ENCODE results near the gene MEIS2.

The MEIS2 gene

GRCh38 chr15:37100109-37100965, at the start of gene MEIS2:
Gene MEIS2, minus strand, starts transcription at chr15:37100549. Its CDS starts 1,083 bp downstream, at chr15:37099466.
- DNase-seq = peak; percentile 78

- no peak for DNase-seq
Measured at GRCh38 chr15:37149146-37149545, 48.8 kb upstream of the MEIS2 start.

DNA sequence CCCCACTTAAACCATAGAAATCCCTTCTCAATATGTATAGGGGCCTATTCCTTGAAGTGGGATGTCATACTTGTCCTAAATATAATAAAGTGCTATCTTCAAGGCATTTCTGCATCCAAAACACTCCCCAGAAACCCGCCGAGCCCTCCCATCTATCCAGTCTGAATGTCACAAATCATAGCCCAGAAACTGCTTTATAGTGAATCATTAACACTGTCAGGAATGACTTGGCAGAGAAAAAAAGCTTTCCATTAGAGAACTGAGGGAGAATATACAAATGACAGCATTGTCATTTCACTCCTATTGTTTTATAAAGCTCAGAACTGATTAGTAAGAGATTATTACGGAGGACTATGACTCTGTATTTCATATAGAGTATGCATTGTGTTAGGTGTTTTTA, 48.4 kb upstream of the MEIS2 start:
- no peak for DNase-seq

DNA sequence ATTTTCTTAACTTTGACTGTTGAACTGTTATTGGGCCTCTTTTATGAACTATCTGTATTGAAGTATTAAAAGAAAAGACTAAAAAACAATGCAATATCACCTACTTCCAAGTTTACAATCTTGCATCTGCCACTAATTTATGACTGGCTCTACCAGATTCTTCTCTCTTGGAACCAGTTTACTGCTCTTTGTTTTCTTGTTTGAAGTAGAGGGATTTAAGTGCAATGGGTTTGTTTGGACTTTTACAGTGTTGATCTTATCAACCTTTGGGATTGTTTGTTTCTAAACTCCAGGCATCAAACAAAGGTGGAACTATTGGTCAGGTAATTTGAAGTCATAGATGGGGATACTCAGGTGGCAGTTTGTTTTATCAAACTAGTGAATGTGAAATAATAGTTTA, 43.0 kb upstream of the MEIS2 start:
- DNase-seq = no peak

DNA sequence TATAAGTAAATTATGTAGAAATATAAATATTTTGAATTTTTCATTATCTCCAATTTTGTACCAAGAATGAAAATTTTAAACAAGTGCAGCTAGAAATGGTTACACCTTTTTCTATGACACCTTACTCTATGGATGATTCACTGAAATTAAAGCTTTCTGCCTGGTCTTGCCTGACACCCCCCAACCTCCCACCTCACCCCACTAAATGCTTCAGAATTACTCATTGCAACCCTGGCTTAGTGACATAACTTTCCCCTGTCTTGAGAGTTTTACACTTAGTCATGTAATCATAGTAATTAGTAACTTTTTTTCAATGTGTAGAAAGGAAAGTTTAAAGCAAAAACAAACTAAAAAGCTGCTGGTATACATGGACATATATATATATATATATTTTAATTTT, 42.0 kb upstream of the MEIS2 start:
- no peak for DNase-seq

- DNase-seq = no peak
Measured at GRCh38 chr15:37140531-37141058, 40.2 kb upstream of the MEIS2 start.

- DNase-seq = no peak
Measured at GRCh38 chr15:37138591-37139215, 38.4 kb upstream of the MEIS2 start.

DNA sequence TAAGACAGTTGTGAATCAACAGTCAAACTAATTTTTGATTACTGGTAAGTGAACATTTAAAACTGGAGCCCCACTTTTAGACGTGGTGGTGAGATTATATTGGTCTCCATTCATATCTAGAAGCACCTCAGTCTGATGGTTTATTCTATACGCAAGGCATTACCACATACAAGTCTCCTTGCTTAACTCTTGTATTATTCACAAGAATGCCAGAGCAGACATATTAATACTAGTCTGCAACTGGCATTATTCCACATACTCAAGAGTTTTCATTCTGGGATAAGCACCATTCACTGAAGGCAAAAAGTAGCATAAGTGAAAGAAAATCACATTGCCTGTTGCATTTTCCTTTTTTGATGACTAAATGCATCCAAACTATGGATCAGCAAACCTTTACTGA, 36.9 kb upstream of the MEIS2 start:
- no peak for DNase-seq

DNA sequence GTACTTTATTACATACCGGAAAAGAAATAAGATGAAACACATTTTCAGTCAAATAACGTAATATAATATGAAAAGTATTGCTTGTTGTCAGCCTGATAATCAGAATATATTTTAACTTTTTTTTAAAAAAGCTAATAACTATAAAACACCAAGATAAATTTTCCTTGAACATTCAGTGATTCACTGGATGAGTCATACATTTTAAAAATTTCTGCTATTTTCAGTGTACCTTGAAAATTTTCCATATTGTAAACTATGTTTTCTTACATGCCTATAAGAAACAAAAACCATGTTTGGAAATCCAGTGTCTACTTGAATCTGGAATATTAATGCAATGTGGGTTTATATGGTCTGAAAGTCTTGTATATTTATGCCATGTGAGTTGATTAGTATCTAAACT, 36.3 kb upstream of the MEIS2 start:
- DNase-seq = no peak

GRCh38 chr15:37135225-37135624, 34.9 kb upstream of the MEIS2 start:
- DNase-seq = peak; percentile 84

DNA sequence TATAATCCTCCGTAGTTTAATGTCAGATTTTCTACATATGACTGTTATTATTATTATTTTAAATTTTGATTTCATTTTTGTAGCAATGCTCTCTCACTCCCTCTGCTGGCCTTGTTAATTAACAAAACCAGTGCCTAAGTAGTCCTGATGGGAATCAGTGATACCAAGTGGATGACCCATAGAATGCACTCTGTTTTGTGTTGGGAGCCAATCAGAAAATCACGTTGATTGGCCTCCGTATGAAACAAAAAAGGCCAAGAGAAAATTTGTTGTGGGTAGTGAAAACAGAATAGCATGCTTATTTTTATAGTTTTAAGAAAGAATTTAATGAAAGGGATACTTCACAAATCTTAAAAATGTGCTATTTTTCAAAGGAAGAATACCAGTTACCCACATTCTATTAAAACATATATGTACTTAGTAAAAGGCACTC, 34.4 kb upstream of the MEIS2 start:
- peak; percentile 8 for DNase-seq

GRCh38 chr15:37134244-37134643, 33.9 kb upstream of the MEIS2 start:
- no peak for DNase-seq

- DNase-seq = peak; percentile 7
Measured at GRCh38 chr15:37133602-37134001, 33.3 kb upstream of the MEIS2 start.

DNA sequence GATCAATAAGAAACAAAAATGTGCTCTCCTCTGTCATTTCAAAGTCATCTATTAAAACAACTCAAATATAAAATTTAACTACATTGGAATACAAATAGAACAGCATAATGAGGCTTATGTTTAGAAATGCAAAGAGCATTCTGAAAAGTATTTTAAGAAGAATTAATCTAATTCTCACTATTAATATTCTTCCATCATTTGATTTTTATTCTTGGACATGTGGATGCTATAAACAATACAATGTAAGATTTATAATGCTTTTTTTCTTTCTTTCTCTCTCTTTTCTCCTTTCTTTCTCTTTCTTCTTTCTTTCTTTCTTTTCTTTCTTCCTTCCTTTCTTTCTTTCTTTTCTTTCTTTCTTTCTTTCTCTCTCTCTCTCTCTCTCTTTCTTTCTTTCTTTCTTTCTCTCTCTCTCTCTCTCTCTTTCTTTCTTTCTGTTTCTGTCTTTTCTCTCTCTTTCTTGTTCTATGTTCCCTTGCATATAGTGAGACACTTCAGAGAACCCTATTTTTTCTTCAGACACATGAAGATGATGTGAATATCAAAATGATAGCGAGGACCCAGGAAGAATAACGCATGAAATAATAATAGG, 32.6 kb upstream of the MEIS2 start:
- no peak for DNase-seq

DNA sequence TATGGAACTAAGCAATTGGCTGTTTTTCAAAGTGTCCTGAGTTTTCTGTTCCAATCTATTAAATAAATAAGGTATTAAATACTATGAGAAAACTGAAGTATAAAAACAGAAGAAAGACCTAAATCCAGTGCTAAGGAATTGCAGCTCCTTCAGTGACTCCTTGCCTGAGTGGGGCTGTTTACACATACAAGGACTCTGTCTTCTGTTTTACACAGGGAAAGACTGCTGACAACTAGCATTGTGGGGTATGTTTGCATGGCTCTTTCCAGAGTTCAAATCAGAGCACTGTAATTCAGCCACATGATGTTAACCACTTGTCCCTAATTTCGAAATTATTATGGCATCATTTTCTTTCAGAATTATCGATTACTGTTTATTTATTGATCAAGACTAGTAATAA, 31.3 kb upstream of the MEIS2 start:
- DNase-seq = no peak

DNA sequence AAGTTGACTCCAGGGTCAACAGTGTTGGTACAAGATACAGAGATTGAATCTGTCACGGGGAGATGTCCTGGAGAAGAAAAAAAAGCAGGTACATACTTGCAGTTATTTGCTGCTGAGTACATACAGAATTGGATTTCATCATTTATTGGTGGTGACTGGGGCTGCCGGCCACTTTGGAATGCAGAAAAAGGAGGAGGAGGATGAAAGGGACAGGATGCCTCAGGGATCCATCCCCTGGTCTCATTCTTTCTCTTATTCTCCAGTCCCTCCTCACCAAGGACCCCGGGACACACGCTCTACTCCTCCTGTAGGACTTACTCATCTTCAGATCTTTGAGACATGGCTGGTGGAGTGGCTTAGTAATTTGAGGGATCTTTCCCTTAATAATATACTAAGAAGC, 30.0 kb upstream of the MEIS2 start:
- DNase-seq = no peak

GRCh38 chr15:37125143-37125542, 24.8 kb upstream of the MEIS2 start:
- no peak for DNase-seq

DNA sequence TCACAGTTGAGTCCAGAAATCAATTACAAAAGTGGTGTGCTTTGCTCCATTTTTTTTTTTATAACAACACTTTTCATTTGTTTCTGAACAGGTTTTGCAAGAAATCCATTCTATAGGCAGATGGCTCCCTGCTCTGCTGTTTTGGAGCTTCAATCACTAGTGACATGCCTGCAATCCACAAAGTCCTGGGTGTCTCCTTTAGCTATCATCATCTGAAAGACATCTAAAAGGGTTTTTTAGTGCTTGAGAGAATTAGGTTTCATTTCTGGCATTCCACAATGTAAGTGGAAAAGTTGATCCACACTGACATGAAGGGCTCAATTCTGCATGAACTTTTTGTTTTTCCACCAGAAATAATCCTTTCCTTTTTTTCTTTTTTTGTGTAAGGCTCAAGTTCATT, 24.0 kb upstream of the MEIS2 start:
- no peak for DNase-seq

GRCh38 chr15:37122703-37123102, 22.4 kb upstream of the MEIS2 start:
- no peak for DNase-seq

DNA sequence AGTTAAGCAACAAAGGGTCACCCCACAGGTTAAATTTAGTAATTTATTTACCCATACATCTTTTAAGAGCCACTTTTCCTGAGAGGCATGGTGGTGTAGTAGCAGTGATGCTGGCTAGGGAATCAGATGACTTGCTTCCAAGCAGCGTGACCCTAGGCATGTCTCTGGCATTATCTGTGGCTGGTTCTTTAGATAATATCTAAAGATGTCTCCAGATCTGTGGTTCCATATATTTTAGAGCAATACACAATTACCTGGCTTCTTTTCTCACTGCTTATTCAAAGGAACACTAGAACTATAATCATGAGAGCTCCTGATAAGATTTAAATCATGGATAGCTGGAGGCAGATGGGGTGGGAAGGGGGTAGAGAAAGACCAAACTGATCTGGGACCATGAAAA, 21.1 kb upstream of the MEIS2 start:
- DNase-seq = no peak

DNA sequence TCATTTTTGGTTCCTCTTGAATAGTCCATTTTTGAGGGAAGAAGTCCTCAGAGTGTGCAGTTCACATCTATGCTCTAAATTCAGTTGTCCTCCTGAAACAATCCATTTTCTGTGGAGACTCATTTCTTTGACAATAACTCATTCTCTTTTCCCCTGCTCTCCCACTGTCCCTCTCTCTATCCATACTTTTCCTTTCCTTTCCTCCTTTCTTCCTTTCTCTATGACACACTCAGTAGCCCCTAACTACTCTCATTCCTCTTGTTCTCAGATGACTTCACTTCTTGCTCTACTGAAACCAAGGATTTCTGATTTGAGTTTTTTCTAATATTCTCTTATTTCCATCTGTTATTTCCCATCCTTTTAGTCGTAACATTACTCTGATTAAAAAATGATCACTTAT, 16.7 kb upstream of the MEIS2 start:
- DNase-seq = no peak

DNA sequence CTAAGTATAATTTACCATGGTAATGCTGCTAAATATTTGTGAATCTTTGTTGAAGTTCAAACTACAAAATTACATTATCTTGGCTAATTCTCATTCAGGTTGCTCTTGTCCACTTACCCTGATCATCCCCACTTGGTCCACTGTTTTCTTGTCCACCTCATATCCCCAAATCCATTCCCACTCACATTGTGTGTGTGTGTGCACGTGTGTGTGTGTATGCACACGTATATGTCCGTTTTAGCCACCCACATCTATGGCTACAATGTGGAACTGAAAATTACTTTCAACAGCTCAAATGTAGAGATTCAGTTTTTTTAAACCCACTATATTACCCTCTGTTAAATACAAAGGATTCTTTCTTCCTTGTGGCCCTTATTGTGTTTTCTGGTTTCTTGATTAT, 15.2 kb upstream of the MEIS2 start:
- no peak for DNase-seq

GRCh38 chr15:37112971-37113670, 12.8 kb upstream of the MEIS2 start:
- no peak for DNase-seq

Data from NCI-H1105 treated with DMSO at 0.1 percent for 48 hours (cell line).